CD4-positive, alpha-beta memory T cell (primary cell): ENCODE data around the gene RBM38. TPM values are rescaled to one million over a fixed set of nuclear protein-coding genes. Genes with fewer than 3 reads are reported as not detected.

ENCODE experiments used
- CTCF ChIA-PET: fragments of 350-600 bp; sonication (Branson Sonifier 250); formaldehyde crosslinking; loops from one replicate; lab custom pipeline; 2021; ENCODE audit warnings: inconsistent platforms; ENCODE audit not compliant: partially characterized antibody; lab: Charles Lee
- POLR2A ChIA-PET: fragments of 350-600 bp; sonication (Branson Sonifier 250); formaldehyde crosslinking; loops from one replicate; lab custom pipeline; 2021; ENCODE audit not compliant: partially characterized antibody; lab: Charles Lee
- DNase-seq, 5 donors: peaks; one replicate each; pipeline versions ENCODE4 v3.0.0 to v3.0.0-alpha.2; 2020 to 2022; ENCODE audit warnings: mixed read lengths in 1 of 5
- H3K27ac ChIP-seq: one replicate; pipeline ENCODE4 v1.7.0; 2013; ENCODE audit warnings: low read depth, low read length
- H3K27me3 ChIP-seq: 2 replicates; pipeline ENCODE4 v1.7.0; 2013; ENCODE audit warnings: mild to moderate bottlenecking, low read length, moderate library complexity; ENCODE audit not compliant: insufficient read depth
- H3K36me3 ChIP-seq: 2 replicates; pipeline ENCODE4 v1.7.0; 2013; ENCODE audit warnings: mild to moderate bottlenecking, low read length, moderate library complexity; ENCODE audit not compliant: insufficient read depth
- H3K4me1 ChIP-seq: 2 replicates; pipeline ENCODE4 v1.7.0; 2013; ENCODE audit warnings: mild to moderate bottlenecking, low read length, moderate library complexity; ENCODE audit not compliant: insufficient read depth
- H3K4me3 ChIP-seq, 2 donors: one replicate each; pipeline ENCODE4 v1.7.0; 2013; ENCODE audit warnings: low read length in 2 of 2, mild to moderate bottlenecking in 1 of 2
- H3K9me3 ChIP-seq, 2 donors: one replicate each; pipeline ENCODE4 v1.7.0; 2013; ENCODE audit warnings: low read length in 2 of 2, control low read depth in 1 of 2; ENCODE audit not compliant: control insufficient read depth in 1 of 2
- H3K27ac Mint-ChIP-seq, 7 donors: one replicate each; pipeline ENCODE4 v1.8.0; 2020 to 2021; ENCODE audit warnings: mixed read lengths in 7 of 7, mild to moderate bottlenecking in 6 of 7, inconsistent platforms in 3 of 7, moderate library complexity in 3 of 7
- H3K27me3 Mint-ChIP-seq, 2 donors: one replicate each; pipeline ENCODE4 v1.8.0; 2020 to 2021; ENCODE audit warnings: mixed read lengths in 2 of 2
- H3K36me3 Mint-ChIP-seq, 2 donors: one replicate each; pipeline ENCODE4 v1.8.0; 2020 to 2021; ENCODE audit warnings: mixed read lengths in 2 of 2, inconsistent platforms in 1 of 2, mild to moderate bottlenecking in 1 of 2
- H3K4me1 Mint-ChIP-seq, 4 donors: one replicate each; pipeline ENCODE4 v1.8.0; 2020 to 2021; ENCODE audit warnings: mixed read lengths in 4 of 4, mild to moderate bottlenecking in 1 of 4
- H3K4me3 Mint-ChIP-seq, 8 donors: one replicate each; pipeline ENCODE4 v1.8.0; 2020 to 2021; ENCODE audit warnings: mixed read lengths in 8 of 8, mild to moderate bottlenecking in 7 of 8, moderate library complexity in 6 of 8, inconsistent platforms in 3 of 8
- H3K9me3 Mint-ChIP-seq, 8 donors: one replicate each; pipeline ENCODE4 v1.8.0; 2020 to 2021; ENCODE audit warnings: mixed read lengths in 8 of 8, mild to moderate bottlenecking in 5 of 8, inconsistent platforms in 3 of 8, moderate library complexity in 1 of 8
- intact Hi-C: fragments of 100-400 bp; cut with micrococcal nuclease; formaldehyde crosslinking; loops from one replicate; pipeline ENCODE4 v1.15.1; 2023
- polyA plus RNA-seq, 2 donors: library from polyadenylated mRNA; unstranded; fragments of 300-500 nt; fragmentation: Illumina TruSeq; gene quantifications; one replicate each; pipeline ENCODE4 v1.2.3, GENCODE V29; 2021
- total RNA-seq, 2 experiments: library from RNA; stranded (reverse); gene quantifications; one replicate each; pipeline ENCODE4 v1.2.3, GENCODE V29; 2021

The RBM38 gene
- total and polyA plus RNA-seq, 4 experiments from 2014 or later: 33.1 to 97.8 (median 77.8) TPM

GRCh38 chr20:57438552-57438951 lies 47.4 kb downstream of the RBM38 start:
- Histone ChIP-seq H3K27ac (no peak overlapping the region), H3K9me3 (no peaks in the 10 kb centered on the region), H3K36me3 (no peaks in the 10 kb centered on the region), H3K27me3 (no peaks in the 10 kb centered on the region), H3K4me1 (peaks cover 31% of the 10 kb centered on the region), H3K4me3 (no peak overlapping the region)
- no peaks in the 10 kb centered on the region for H3K27me3 Mint-ChIP-seq
- no peaks in the 10 kb centered on the region for H3K9me3 Mint-ChIP-seq
- H3K4me3 Mint-ChIP-seq: peak overlapping the region in 1 of 8 donors; percentile 35
- intact Hi-C loops: no loop called here
- no peaks in the 10 kb centered on the region for H3K36me3 Mint-ChIP-seq
- H3K27ac Mint-ChIP-seq: no peak overlapping the region
- ChIA-PET CTCF (interaction anchor here (1.0 to 8.4 kb wide), 2 partner anchors 9 to 48 kb away, joined by 3 to 92 read pairs; partner anchors contain the start of gene RBM38), POLR2A (interaction anchor here (0.9 to 7.0 kb wide), 2 partner anchors 40 to 47 kb away, joined by 3 to 117 read pairs; partner anchors contain the start of gene RBM38)
- no peak for DNase-seq
- H3K4me1 Mint-ChIP-seq: peaks cover 21 to 39% (median 35%) of the 10 kb centered on the region in 4 donors

- Mint-ChIP-seq H3K4me3 (no peak overlapping the region), H3K27ac (no peak overlapping the region), H3K27me3 (no peaks in the 10 kb centered on the region), H3K36me3 (no peaks in the 10 kb centered on the region), H3K9me3 (no peaks in the 10 kb centered on the region), H3K4me1 (peaks cover 12 to 31% (median 26%) of the 10 kb centered on the region in 4 donors)
- ChIA-PET CTCF (interaction anchor here (1.0 kb wide), 1 partner anchor 10 kb away, joined by 3 read pairs; no protein-coding TSS in a partner anchor), POLR2A (interaction anchor here (0.9 kb wide), 1 partner anchor 41 kb away, joined by 3 read pairs; no protein-coding TSS in a partner anchor)
- no peaks in the 10 kb centered on the region for H3K9me3 ChIP-seq
- H3K27me3 ChIP-seq: no peaks in the 10 kb centered on the region
- H3K36me3 ChIP-seq: no peaks in the 10 kb centered on the region
- no peak overlapping the region for H3K4me3 ChIP-seq
- no peak for DNase-seq
- peaks cover 22% of the 10 kb centered on the region for H3K4me1 ChIP-seq
- no peak overlapping the region for H3K27ac ChIP-seq
- intact Hi-C loops: no loop called here
Observed at GRCh38 chr20:57439432-57439831, 48.2 kb downstream of the RBM38 start.

GRCh38 chr20:57439993-57440392 lies 48.8 kb downstream of the RBM38 start:
- ChIA-PET CTCF (no interaction called here), POLR2A (no interaction called here)
- no peaks in the 10 kb centered on the region for H3K9me3 ChIP-seq
- no peak overlapping the region for H3K4me3 ChIP-seq
- intact Hi-C loops: no loop called here
- H3K4me1 ChIP-seq: peaks cover 16% of the 10 kb centered on the region
- no peaks in the 10 kb centered on the region for H3K27me3 Mint-ChIP-seq
- H3K4me1 Mint-ChIP-seq: peaks cover 8 to 25% (median 21%) of the 10 kb centered on the region in 4 donors
- H3K27ac Mint-ChIP-seq: peak overlapping the region in 2 of 7 donors; percentile 59 to 69
- H3K27ac ChIP-seq: no peak overlapping the region
- H3K27me3 ChIP-seq: no peaks in the 10 kb centered on the region
- no peaks in the 10 kb centered on the region for H3K36me3 ChIP-seq
- no peaks in the 10 kb centered on the region for H3K36me3 Mint-ChIP-seq
- no peak overlapping the region for H3K4me3 Mint-ChIP-seq
- no peak for DNase-seq
- H3K9me3 Mint-ChIP-seq: no peaks in the 10 kb centered on the region

- Histone ChIP-seq H3K9me3 (no peaks in the 10 kb centered on the region), H3K27me3 (no peaks in the 10 kb centered on the region), H3K4me3 (no peak overlapping the region), H3K27ac (no peak overlapping the region), H3K4me1 (peaks cover 7% of the 10 kb centered on the region), H3K36me3 (no peaks in the 10 kb centered on the region)
- H3K27me3 Mint-ChIP-seq: peaks cover 0 to 2% of the 10 kb centered on the region in 2 donors
- CTCF ChIA-PET: no interaction called here
- H3K4me1 Mint-ChIP-seq: peaks cover 4 to 16% (median 12%) of the 10 kb centered on the region in 4 donors
- no peaks in the 10 kb centered on the region for H3K9me3 Mint-ChIP-seq
- POLR2A ChIA-PET: no interaction called here
- intact Hi-C loops: no loop called here
- DNase-seq: no peak
- H3K36me3 Mint-ChIP-seq: no peaks in the 10 kb centered on the region
- H3K27ac Mint-ChIP-seq: peak overlapping the region in 1 of 7 donors; percentile 40
- no peak overlapping the region for H3K4me3 Mint-ChIP-seq
Observed at GRCh38 chr20:57440678-57441509, 49.7 kb downstream of the RBM38 start.

- no peak overlapping the region for H3K27ac ChIP-seq
- Mint-ChIP-seq H3K4me1 (peaks cover 2 to 10% (median 7%) of the 10 kb centered on the region in 4 donors), H3K4me3 (no peak overlapping the region), H3K9me3 (no peaks in the 10 kb centered on the region), H3K27ac (peak overlapping the region in 2 of 7 donors; percentile 30 to 40), H3K36me3 (no peaks in the 10 kb centered on the region), H3K27me3 (peaks cover 0 to 2% of the 10 kb centered on the region in 2 donors)
- no peak for DNase-seq
- ChIA-PET CTCF (no interaction called here), POLR2A (no interaction called here)
- no peaks in the 10 kb centered on the region for H3K9me3 ChIP-seq
- intact Hi-C loops: no loop called here
- H3K4me3 ChIP-seq: no peak overlapping the region
- no peaks in the 10 kb centered on the region for H3K36me3 ChIP-seq
- H3K4me1 ChIP-seq: peaks cover 3% of the 10 kb centered on the region
- H3K27me3 ChIP-seq: no peaks in the 10 kb centered on the region
Observed at GRCh38 chr20:57441510-57442154, 50.4 kb downstream of the RBM38 start.

- no peak for DNase-seq
- H3K27ac Mint-ChIP-seq: no peak overlapping the region
- Histone ChIP-seq H3K27me3 (no peaks in the 10 kb centered on the region), H3K27ac (no peak overlapping the region), H3K9me3 (no peaks in the 10 kb centered on the region), H3K4me3 (no peak overlapping the region), H3K36me3 (no peaks in the 10 kb centered on the region), H3K4me1 (peaks cover 3% of the 10 kb centered on the region)
- ChIA-PET CTCF (interaction anchor here (0.8 kb wide), 1 partner anchor 25 kb away, joined by 3 read pairs; no protein-coding TSS in a partner anchor), POLR2A (no interaction called here)
- peaks cover 3 to 10% (median 6%) of the 10 kb centered on the region in 4 donors for H3K4me1 Mint-ChIP-seq
- no peak overlapping the region for H3K4me3 Mint-ChIP-seq
- intact Hi-C loops: no loop called here
- H3K27me3 Mint-ChIP-seq: peaks cover 0 to 2% of the 10 kb centered on the region in 2 donors
- H3K36me3 Mint-ChIP-seq: no peaks in the 10 kb centered on the region
- no peaks in the 10 kb centered on the region for H3K9me3 Mint-ChIP-seq
Observed at GRCh38 chr20:57442158-57442887, 51.1 kb downstream of the RBM38 start.
